Stimulated activated CD8-positive, alpha-beta memory T cell treated with anti-CD3 and anti-CD28 coated beads, Interleukin-4, amount 100 ng/mL, for 1 hour (primary cell): ENCODE measurements around the gene PTPRN2.

ENCODE experiments used
- DNase-seq, 2 donors: peaks; one replicate each; pipeline ENCODE4 v3.0.0-alpha.2; 2020; ENCODE audit warnings: low read depth in 2 of 2, low spot score in 1 of 2

The PTPRN2 gene

DNA sequence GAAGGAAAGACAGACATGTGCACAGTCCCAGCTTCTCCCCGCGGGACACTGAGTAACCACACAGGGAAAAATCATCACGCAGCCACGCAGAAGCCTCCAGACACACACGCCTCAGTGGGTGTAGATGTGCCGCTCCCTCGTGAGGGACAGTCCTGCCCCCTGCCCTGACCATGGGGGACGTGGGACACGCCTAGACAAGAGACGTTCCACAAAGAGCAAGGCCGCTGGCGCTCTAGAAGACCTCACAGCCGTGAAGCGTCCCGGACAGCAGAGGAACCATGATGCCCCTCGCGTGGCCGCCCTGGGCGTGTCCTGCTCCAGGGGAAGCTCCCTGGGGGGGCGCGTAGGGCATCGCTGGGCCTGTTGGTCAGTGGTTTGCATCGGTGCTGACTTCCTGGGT is 1040.0 kb downstream of the PTPRN2 start:
- no peak for DNase-seq

DNA sequence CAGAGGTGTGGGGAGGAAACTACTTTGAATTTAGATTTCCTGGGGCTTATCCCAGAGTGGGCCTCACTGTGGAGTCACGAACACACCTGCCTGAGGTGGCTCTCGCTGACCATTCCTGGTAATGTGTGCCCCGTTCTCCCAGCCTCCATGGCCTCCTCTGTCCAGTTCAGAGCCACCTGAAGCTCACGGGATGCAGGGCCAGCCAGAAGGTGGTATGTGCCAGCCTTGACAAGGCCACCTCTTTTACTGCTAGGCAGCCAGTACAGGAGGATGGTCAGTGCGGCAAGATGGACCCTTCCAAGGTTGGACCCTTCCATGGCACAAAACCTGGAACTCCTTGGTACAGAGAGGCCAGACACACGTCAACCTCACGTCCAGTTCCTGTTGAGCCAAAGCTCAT is 1040.5 kb downstream of the PTPRN2 start:
- DNase-seq = no peak

DNA sequence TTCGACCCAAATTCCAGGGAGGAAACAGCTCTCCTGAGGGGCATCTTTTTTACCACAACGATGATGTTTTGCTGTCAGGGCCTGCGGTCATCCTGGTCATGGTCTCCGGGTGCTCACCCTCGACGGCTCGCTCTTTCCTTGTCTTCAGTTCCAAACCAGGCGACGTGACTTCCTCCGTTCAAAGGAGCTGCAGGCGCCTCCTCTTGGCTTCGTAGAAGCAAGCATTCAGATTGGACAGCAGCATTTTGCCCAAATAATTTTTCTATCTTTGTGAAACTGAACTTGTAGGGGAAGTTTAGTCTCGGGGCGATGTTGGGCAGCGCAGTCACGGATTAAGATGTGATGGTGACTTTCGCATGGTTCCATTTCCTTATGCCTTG is 1042.0 kb downstream of the PTPRN2 start:
- no peak for DNase-seq

DNA sequence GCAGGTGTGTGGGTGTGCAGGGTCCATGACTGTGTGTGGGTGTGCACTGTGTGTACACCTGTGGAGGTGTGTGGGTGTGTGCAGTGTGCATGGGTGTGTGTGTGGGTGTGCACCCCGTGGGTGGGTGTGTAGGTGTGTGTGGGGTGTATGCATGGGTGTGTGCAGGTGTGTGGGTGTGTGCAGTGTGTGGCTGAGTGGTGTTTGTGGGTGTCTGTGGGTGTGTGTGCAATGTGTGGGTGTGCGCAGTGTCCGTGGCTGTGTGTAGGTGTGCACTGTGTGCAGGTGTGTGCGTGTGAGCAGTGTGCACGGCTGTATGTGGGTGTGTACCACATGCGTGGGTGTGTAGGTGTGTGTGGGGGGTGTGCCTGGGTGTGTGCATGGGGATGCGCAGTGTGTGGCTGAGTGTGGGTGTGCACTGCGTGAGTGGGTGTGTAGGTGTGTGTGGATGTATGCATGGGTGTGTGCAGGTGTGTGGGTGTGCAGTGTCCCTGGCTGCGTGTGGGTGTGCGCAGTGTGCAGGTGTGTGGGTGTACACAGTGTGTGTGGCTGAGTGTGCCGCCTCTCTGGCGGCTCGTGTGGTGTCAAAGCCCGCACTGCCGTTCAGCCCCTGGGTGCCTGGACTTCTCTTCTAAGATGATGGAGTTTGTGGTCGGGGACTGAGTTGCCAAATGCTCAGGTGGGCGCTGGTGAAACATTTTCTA is 1042.5 kb downstream of the PTPRN2 start:
- no peak for DNase-seq

DNA sequence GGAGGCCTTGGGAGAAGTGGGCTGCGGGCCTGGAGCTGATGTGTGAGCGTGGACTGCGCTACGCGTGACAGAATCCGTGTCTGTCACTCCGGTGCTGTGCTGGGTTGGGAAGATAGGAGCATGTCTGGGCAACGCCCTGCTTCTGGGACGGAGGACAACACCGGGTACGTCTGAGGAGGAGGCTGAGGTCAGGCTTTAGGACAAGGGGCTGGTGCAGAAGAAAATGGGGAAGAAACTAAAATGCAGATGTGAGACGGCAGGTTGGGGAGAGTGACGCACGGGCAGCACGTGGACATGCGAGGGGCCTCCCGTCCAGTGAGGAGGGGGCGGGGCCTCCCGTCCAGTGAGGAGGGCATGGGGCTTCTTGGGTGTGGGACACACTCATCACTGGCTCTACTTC is 1043.4 kb downstream of the PTPRN2 start:
- DNase-seq = no peak

DNA sequence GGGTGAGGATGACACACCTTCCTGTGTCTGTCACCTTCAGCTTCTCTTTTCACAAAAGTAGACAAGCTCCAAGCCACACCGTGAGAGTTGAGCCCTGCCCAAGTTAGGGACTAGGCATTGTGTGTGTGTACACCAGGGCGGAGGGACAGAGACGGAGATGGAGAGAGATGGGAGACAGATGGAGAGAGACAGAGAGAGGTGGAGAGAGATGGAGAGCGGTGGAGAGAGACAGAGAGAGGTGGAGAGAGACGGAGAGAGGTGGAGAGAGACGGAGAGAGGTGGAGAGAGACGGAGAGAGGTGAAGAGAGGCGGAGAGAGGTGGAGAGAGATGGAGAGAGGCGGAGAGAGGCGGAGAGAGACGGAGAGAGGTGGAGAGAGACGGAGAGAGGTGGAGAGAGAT is 1043.8 kb downstream of the PTPRN2 start:
- DNase-seq = no peak

DNA sequence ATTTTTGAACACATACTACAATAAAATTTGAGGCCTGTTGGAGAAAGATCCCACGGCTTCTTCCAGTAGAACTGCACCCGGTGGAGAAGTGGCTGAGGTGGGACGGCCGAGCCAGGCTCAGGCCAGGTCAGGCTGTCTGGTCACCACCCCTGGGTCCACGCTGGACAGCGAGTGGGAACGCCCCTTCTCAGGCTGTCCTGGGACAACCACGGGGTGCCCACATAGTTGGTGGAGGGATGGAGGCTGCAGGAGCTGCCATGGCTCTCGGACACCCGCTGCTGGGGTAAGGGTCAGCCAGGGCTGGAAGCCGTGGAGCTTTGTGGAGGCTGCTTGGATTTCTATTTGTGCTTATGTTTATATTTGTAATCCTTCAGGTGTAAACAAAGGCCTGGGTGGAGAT is 1044.3 kb downstream of the PTPRN2 start:
- no peak for DNase-seq

DNA sequence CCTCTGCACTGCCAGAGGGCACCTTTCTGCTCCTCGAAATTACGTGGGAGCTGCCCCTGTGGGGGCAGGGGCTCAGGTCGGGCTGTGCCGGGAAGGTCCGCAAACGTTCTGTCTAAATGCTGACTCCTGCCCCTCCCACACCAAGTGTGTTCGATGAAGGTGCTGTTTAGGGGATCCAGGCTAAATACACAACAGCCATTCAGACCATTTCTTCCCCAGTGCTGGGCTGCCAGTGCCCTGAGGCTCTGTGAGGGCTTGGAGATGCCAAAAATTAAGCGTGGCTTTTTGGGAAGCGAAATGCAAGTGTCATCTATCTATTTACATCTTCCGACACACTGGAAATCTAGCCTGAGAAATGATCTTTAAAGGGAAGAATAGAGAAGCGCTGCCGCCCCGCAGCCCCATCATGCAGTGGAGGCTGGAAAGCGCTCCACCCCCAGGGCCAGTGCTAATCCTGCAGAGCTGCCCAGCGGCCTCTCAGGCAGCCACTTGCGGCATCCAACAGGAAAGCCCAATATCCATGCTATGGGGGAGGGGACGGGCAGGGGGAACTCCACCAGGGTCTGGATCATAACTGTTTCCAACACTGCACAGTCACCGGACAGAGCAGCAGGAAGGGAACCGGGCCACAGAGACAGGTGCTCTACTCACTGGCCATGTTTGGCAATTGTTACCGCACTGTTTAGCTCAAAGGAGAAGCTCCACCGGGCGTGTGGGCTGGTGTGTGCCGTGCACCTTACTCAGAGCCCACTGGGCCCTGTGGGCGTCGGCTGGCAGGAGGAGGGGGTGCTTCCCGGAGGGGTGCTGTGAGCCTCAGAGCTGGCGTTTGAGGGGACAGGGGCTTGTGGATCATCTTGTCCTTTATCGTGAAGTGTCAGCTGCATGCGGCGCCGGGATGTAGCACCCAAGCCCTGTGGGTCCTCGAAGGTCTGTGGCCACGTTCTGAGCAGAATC is 1045.3 kb downstream of the PTPRN2 start:
- DNase-seq = no peak

DNA sequence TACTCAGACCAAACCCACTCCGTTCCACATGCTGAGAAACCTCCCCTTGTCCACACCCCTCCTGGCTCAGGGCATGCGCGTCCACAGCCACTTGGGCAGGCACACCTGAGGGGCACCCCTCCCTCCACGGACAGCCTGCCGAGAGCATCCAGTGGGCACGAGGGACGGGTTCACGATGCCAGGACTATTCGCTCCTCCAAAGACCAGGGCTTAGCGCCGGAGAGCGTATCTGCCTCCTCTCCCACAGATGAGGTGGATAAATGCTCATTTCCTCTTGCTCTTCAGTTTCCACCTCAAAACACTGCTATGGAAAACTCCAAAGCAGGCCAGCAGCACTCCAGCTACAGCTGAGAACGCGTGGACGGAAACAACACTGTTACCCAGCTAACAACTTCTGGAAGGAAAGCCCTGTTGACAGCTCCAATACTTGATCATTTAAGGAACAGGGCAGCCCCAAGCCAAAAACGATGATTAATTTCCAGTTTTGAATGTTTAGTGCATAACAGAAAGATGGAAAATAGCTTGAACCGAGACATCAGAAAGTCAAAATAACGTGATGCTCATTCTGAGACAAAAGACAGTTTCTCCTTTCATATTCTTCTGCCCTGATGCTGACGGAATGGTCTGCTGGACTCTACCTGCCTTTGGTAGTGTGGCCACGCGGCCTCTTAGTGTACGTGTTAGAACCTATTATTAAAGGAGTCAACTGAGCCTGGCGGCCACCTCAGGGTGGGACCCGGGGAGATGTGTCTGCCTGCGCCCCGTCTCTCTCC is 1046.1 kb downstream of the PTPRN2 start:
- no peak for DNase-seq

DNA sequence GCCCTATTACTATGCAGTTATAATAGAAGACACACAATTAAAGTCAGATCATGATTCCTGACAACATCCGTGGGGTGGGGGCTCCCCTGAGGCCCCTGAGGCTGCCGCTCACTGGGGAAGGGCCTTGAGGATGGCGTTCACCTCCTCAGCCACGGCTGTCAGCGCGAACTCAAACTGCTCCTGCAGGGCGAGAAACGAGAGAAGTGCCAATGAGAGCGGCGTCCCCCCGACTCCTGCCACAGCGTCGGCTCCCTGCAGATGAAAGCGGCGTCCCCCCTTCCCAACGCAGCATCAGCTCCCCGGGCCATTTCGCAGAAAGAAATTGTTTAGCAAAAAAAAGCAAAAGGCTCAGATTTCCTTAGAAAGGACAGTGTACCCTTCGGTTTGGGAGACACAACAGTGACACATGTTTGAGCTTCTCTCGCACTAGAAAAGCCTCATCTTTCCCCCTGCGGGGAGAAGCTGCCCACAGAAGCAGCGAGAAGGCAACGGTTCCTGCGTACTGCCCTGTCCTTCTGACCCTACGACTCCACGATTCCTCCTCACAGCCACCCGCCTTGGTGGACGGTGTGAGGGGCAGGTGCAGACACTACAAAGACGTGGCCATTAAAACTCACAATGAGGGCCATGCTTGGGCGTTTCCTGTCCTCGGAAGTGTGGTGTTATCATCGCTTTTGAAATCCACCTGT is 1046.9 kb downstream of the PTPRN2 start:
- no peak for DNase-seq

DNA sequence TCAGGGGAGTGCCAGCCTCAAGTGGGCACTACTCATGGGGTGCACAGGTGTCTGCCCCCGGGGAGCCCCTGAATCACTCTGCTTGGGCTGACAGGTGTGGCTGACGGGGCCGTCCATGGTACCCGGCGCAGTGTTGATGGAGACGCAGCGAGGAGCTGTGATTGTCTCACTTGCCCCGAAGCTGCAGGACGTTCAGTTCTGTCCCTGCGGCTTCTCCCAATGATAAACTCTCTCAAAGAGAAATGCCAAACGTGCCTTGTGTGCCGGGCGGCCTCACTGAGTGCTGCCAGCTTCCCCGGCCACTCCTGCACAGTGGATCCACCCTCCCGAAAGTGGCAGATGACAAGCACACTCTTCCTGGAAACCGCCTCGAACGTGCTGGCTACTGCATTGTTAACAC is 1047.6 kb downstream of the PTPRN2 start:
- no peak for DNase-seq

DNA sequence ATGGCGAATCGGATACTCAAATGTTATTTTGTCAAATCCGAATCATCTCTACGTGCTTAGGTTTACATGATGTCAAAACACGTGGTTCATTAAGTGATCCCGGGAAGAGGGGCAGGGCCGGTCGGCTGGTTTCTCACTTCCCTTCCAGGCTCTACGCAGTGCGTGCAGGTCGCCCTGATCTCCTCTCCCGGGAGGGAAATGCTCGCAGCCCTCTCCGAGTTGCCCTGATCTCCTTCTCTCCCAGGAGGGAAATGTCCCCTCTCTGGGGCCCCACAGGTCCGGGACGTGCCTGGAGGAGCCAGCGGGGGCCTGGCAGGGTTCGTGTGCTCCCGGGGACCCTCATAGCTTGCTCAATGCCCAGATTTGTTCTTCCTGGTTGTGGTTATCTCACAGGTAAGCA is 1048.1 kb downstream of the PTPRN2 start:
- DNase-seq = no peak

DNA sequence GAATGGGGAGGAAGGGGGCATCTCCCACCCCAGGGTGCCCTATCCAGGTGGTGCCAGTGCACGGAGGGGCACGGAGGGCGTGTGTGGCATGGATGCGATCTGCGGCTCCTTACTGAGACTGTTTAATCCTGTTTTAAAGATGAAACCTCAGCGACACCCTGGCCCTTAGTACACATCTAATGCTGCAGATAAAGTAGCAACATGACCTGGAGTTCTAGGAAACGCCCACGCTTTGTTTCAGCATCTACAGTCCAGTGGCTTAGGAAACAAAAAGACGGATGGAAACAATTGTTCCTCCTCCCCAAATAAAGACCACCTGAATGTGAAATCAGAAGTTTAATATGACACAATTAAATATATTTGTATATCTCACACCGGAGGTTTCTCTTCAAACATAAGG is 1048.9 kb downstream of the PTPRN2 start:
- DNase-seq = no peak

DNA sequence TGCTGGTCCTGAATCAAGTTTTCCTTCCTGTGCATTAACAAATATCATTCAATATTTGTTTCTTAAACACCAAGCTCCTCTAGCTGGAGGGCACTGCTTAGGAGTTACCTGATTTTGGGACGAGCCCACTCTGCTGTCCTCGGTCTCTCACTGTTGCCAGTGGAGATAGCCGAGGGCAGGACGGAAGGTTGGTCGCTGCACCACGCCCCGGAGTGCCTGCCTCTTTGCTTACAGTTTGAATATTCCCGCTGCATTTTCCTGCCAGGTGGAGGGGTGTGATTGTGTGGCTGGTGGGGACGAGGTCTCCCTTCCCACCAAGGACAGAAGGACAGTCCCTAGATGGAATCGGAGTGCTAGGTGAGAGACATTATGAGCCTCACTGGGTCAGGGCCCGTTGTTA is 1049.3 kb downstream of the PTPRN2 start:
- no peak for DNase-seq

DNA sequence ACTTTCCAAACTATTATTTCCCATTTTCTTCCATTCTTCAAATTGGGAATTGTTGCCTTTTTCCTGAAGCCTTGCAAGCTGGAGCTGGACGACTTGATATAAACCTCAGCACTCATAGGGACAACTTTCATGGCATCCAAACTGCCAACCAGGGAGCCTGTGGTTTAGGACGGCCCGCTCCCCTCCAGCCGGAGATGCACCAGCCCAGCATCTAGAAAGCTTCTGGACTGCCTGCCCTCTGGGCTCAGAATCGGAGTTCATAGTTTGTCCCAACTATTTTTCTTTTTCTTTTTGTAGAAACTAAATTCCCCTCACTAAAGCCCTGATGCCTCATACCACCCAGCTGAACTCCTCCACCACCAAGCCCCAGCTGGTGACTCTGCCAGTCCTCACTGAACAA is 1050.6 kb downstream of the PTPRN2 start:
- no peak for DNase-seq

DNA sequence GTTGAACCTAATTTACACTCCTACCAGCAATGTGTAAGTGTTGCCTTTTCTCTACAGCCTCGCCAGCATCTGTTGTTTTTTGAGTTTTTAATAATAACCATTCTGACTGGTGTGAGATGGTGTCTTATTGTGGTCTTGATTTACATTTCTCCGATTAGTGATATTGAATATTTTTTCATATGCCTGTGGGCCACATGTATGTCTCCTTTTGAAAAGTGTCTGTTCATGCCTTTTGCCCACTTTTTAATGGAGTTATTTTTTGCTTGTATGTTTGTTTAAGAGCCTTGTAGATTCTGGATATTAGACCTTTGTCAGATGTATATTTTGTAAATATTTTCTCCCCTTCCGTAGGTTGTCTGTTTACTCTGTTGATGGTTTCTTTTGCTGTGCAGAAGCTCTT is 1055.6 kb downstream of the PTPRN2 start:
- no peak for DNase-seq

DNA sequence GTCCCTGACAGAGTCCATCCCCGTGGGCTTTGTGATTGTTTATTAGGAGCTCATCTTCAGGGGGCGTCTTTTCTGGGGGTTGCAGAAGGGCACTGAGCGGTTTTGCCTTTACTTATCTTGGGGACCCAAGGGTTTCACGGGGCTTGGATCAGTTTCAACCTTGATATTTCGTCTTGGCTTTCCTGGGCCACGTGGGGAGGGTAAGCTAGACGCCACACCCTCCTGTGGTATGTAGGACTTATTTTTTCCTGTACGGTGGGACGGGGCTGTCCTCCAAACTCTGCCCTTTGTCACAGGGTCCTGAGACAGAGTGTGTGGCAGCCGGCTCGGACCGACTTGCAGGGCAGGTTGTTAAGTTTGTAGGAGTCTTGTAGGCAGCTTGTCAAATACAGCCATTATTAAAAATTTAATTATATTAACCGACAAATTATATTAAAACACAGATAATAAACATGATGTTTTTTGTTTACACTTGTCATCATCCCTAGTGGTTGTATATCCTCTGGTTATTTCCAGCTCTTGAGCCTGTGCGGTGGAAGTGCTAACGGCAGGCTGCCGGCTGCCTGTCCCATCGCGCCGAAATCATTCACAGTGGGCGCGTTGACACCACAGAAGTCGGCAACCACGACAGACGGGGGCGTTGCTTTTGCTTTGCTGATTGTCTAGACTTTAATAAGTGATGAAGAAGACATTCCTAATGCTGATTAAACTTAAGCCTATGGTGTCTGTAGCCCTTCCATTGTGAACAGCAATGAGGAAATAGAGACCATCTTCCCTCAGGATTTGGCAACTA is 1057.7 kb downstream of the PTPRN2 start:
- DNase-seq = no peak

DNA sequence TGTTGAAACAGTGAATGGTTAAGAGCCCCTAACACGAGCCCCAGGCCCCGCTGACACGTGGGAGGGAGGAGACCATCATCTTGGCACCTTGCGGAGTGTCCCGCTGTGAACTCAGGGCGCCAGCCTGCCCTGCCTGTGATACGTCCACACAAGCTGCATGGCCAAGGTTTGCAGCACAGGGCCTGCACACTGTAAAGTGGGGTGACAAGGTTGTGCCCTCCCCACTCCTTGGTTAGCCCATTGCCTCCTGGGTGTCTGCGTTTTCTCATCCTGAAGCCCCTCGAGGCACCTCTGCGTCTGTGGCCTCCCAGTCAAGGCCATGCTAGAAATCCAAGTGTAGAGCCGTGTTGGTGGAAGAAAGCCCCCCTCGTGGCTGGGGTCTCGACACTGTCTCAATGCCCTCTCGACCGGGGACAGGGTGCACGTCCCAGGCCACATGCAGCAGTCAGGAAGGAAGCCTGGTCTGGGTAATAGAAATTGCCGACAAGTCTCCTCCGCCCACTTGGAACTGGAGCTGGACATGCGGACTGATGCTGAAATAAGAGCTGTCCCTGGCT is 1058.8 kb downstream of the PTPRN2 start:
- no peak for DNase-seq

DNA sequence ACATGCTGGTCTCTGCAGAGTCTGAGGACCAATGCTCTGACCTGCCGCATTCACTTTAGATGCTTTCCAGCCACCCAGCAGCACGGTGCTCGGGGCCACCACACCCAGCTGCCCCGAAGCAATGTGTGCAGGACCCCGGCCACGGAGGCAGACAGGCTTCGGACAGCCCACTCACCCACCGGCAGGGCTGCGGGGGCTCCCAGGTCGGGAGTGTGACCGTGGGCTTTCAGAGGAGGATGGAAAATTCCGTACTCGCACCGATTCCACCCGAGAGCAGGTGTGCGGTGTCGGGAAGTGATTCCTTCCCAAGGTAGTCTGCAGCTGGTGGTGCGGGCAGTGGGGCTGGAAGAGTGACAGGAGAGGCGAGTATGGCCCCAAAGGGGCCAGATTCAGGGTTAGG is 1059.9 kb downstream of the PTPRN2 start:
- DNase-seq = no peak
